ENCODE measurements around the gene ZNF219. TPM values are rescaled to one million over a fixed set of nuclear protein-coding genes. Genes with fewer than 3 reads are reported as not detected.

ZNF219 gene
- total and polyA plus RNA-seq, 2 of the 13 experiments (the other 11 are each of a cell fraction or from before 2014, with no cell fraction given), result 34.5 to 36.6 TPM

DNA sequence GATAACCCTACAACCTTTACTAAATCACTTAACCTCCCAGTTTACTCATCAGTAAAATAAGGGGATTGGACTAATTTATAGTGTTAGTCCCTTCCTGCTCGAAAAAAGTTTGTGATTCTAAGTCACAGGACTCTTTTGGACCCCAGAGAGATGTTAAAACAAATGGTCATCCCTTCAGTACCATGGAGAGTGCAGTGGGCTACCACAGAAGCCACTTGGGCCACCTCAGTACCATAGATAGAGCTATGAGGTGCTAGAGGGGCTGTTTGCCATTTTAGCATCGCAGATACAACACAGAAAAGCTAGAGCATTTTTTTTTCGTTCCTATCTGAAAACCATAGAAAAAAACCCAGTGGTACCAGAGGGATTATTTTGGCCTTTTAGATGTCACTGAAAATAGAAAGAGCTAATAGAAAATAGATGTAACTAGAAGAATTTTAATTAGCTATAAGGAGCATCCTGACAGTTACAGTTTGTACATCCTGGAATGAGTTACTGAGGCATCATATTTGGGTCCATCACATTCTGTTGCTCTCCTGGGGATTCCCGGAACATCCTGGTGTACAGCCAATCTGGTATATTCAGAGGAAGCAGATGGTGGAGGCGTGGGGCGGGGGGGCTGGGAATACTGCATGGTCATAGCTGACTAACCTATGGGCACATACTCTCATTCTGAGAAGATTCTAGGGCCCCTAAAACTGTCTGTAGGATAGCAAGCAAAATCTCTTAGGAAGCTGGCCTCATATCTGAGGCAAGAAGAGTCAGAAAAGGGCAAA, 2.8 kb downstream of the ZNF219 start (continued):
- TF ChIP-seq REPIN1 (CRISPR knock-in tag; IDR thresholded peaks at IDR 0.05; ENCODE audit: borderline replicate concordance, low read depth) (no peak), RORA (CRISPR knock-in tag; IDR thresholded peaks at IDR 0.05) (no peak), ATF5 (CRISPR knock-in tag; IDR thresholded peaks at IDR 0.05; ENCODE audit: low read depth) (no peak), ATM (IDR thresholded peaks at IDR 0.05; ENCODE audit: borderline replicate concordance) (no peak), ZNF510 (CRISPR knock-in tag; IDR thresholded peaks at IDR 0.05; ENCODE audit: low read depth) (no peak), ZNF33B (CRISPR knock-in tag; IDR thresholded peaks at IDR 0.05) (no peak), ZMYM3 (CRISPR knock-in tag; IDR thresholded peaks at IDR 0.05) (no peak), ZNF816 (CRISPR knock-in tag; IDR thresholded peaks at IDR 0.05; ENCODE audit: borderline replicate concordance) (no peak), ZNF776 (CRISPR knock-in tag; IDR thresholded peaks at IDR 0.05) (no peak), HHEX (CRISPR knock-in tag; IDR thresholded peaks at IDR 0.05) (no peak), EZH2 (conservative IDR thresholded peaks at IDR 0.05; ENCODE audit: low read depth, low read length) (no peak), SP140L (CRISPR knock-in tag; IDR thresholded peaks at IDR 0.05; ENCODE audit: borderline replicate concordance) (no peak), MIER2 (CRISPR knock-in tag; IDR thresholded peaks at IDR 0.05) (peak; percentile 97), ZHX1 (CRISPR knock-in tag; IDR thresholded peaks at IDR 0.05; ENCODE audit: low read depth) (no peak), ZNF232 (CRISPR knock-in tag; IDR thresholded peaks at IDR 0.05; ENCODE audit: borderline replicate concordance) (no peak; the same call in 1 of the 2 replicates), CBX2 (IDR thresholded peaks at IDR 0.05; ENCODE audit: low read depth, low read length) (no peak), CBX2 (CRISPR knock-in tag; IDR thresholded peaks at IDR 0.05; ENCODE audit: low read depth) (no peak), ZNF530 (CRISPR knock-in tag; IDR thresholded peaks at IDR 0.05; ENCODE audit: low read depth) (no peak), HOMEZ (CRISPR knock-in tag; IDR thresholded peaks at IDR 0.05; ENCODE audit: low read depth) (no peak), IRF2 (CRISPR knock-in tag; IDR thresholded peaks at IDR 0.05) (no peak)
- TF ChIP-seq, protein P1, sequence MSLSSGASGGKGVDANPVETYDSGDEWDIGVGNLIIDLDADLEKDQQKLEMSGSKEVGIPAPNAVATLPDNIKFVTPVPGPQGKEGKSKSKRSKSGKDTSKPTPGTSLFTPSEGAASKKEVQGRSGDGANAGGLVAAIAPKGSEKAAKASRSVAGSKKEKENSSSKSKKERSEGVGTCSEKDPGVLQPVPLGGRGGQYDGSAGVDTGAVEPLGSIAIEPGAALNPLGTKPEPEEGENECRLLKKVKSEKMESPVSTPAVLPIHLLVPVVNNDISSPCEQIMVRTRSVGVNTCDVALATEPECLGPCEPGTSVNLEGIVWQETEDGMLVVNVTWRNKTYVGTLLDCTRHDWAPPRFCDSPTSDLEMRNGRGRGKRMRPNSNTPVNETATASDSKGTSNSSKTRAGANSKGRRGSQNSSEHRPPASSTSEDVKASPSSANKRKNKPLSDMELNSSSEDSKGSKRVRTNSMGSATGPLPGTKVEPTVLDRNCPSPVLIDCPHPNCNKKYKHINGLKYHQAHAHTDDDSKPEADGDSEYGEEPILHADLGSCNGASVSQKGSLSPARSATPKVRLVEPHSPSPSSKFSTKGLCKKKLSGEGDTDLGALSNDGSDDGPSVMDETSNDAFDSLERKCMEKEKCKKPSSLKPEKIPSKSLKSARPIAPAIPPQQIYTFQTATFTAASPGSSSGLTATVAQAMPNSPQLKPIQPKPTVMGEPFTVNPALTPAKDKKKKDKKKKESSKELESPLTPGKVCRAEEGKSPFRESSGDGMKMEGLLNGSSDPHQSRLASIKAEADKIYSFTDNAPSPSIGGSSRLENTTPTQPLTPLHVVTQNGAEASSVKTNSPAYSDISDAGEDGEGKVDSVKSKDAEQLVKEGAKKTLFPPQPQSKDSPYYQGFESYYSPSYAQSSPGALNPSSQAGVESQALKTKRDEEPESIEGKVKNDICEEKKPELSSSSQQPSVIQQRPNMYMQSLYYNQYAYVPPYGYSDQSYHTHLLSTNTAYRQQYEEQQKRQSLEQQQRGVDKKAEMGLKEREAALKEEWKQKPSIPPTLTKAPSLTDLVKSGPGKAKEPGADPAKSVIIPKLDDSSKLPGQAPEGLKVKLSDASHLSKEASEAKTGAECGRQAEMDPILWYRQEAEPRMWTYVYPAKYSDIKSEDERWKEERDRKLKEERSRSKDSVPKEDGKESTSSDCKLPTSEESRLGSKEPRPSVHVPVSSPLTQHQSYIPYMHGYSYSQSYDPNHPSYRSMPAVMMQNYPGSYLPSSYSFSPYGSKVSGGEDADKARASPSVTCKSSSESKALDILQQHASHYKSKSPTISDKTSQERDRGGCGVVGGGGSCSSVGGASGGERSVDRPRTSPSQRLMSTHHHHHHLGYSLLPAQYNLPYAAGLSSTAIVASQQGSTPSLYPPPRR (CRISPR knock-in tag; IDR thresholded peaks at IDR 0.05; ENCODE audit: borderline replicate concordance), result no peak

All from HepG2 (cell line).